Measurements from ENCODE around the gene HPSE2.

HPSE2 gene

GRCh38 chr10:98466861-98467505, 768.7 kb downstream of the HPSE2 start:
- FAIRE-seq = no peak

GRCh38 chr10:98465866-98466265, 769.8 kb downstream of the HPSE2 start:
- FAIRE-seq = no peak
- no peak for DNase-seq (ENCODE audit: low spot score)

More at GRCh38 chr10:98466861-98467505, 768.7 kb downstream of the HPSE2 start:
- no peak for DNase-seq (ENCODE audit: low spot score)

DNA sequence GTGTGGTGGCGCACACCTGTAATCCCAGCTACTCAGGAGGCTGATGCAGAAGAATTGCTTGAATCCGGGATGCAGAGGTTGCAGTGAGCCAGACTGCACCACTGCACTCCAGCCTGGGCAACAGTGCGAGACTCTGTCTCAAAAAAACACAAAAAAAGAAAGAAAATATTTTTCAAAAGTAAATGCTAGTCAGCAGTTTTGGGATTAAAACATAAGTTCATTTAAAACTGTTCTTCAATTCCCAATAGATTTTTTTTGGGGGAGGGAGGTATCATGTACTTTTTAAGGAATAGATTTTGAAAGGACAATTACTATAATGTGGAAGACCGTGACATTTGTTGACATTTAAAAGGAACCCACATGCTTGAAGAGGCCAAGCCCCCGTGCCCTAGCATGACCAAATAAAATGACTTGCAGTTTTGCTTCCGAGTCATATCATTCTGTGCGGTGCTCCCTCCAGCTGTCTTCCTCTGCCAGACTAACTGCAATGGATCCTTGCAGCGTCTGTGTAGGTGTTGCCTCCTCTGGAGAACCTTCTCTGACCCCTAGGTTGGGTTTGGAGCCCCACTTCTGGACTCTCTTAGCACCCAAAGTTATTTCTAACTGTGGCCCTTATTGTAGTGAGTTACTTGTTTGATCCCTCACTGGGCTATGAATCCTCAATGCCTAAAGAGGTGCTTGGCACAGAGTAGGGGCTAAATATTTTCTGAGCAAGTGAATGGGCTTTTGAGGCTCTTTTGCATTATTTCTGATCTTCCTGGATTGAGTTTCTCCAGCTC, 771.5 kb downstream of the HPSE2 start:
- DNase-seq (ENCODE audit: low spot score) (no peak), FAIRE-seq (no peak)

DNA sequence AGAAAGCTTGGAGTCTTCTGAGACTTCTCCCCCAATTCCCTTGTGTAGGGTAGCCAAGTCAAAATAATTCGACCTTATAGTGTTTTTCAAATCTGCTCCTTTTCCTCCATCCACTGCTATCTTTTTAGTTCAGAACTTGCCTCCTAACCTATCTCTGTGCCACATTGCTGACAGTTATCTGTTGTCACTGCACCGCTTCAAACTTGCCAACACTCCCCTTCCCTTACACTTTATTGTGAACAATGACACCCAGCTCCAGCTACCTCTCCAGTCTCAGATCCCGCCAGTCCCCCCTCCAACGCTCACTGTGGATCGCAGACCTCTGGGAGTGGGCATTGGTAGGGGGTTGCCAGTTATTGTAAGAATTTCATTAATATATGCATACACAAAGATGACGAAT, 772.6 kb downstream of the HPSE2 start:
- FAIRE-seq = no peak

DNA sequence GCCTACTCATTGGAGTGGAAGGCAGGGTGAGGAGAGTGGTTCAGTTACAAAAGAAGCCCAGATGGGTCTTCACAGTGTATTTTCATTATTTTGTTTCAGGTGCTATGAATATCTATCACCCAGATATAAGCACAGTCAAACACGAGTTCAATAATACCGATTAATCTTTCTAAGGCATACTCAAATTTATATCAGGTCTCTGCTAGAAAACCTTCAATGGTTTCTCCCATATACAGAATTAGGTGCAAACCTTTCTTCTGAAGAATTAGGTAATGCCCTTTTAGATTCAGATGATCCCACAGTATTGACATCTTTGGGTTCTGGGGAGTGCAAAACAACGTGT, 774.2 kb downstream of the HPSE2 start:
- no peak for DNase-seq (ENCODE audit: low spot score)
- FAIRE-seq = no peak

More for the DNA sequence above, 772.6 kb downstream of the HPSE2 start:
- no peak for DNase-seq (ENCODE audit: low spot score)

GRCh38 chr10:98460837-98461499, 774.7 kb downstream of the HPSE2 start:
- FAIRE-seq (peak; percentile 97), DNase-seq (ENCODE audit: low spot score) (peak; percentile 84)

- no peak for FAIRE-seq
- no peak for DNase-seq (ENCODE audit: low spot score)
These were observed 776.6 kb downstream of the HPSE2 start for GRCh38 chr10:98458809-98459784.

GRCh38 chr10:98457721-98458120, 777.9 kb downstream of the HPSE2 start:
- no peak for DNase-seq (ENCODE audit: low spot score)
- no peak for FAIRE-seq

DNA sequence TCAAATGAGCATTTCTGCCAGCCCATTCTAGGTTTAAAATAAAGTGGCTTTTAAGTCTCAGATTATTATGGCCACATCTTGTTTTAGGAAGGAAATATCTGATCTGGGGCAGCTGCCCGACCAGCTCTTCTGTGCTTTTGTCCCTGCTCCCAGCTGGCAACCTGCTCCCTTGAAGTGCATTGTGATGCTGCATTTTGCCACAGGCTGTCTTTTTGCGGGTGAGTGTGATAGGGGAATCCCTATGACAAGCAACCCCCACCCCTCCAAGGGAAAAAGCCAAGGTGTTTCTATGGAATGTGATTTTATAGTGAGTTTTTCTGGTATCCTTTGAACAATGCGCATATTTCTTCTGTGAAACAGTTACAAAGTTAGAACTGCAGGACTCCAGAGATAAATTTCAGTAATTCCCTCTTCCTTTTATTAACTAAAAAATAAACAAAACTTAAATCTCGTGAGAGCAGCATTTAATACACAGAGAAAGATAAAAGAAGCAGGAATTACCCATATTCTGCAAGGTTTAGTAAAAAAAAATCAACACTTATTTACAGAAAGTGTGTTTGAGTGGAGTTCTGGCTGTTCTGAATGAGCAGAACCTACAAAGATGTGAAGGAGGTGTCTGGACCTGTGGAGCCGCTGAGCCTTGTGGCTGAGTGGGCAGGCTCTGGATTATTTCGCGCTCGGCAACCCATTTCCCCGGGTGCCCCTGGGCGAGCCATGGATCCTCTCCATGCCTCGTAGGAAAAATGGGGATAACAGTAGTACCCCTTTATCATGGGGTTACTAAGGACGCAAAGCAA, 778.8 kb downstream of the HPSE2 start:
- DNase-seq (ENCODE audit: low spot score) (no peak), FAIRE-seq (no peak)

DNA sequence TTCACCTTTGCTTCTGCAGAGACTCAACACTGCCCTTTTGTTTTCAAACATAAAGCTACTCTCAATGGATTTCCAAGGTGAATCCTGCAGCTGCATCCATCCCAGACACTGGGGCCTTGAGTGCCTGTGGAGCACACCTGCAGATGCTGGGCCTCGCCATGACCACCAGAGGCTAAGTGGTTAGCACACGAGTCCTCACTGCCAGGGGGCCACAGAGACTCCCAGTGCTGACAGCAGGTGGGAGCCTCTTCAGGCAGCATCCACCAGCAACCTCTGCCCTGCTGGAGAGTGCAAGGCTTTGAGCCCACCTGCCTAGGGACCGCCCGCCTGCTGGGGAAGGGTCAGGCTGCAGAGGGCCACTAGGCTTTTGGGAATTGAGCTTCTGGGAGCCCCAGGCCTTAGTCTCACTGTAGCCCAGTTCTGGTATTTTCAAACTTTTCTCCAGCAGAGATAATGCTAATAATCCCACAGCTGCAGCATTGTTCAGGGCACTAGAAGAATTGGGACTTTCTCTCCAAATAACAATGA, 779.5 kb downstream of the HPSE2 start:
- DNase-seq (ENCODE audit: low spot score) = no peak
- FAIRE-seq = no peak

DNA sequence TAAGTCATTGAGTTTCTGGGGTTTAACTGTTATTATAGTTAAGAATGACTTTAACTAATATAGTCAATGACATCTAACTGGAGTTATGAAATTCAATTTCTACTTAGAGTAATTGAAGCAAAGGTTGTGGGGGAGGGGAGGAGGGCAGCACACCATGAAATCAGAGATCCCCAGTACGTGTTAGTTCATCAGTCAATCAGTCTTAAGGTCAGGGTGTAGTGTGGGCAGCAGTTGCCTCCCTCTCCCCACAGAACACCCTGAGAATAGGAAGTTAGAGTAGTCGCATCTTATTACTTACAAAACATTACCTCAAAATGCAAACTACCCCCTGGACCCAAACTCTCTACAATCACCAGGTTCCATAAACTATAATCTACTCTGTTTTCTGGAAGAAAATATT, 781.9 kb downstream of the HPSE2 start:
- no peak for DNase-seq (ENCODE audit: low spot score)
- no peak for FAIRE-seq

DNA sequence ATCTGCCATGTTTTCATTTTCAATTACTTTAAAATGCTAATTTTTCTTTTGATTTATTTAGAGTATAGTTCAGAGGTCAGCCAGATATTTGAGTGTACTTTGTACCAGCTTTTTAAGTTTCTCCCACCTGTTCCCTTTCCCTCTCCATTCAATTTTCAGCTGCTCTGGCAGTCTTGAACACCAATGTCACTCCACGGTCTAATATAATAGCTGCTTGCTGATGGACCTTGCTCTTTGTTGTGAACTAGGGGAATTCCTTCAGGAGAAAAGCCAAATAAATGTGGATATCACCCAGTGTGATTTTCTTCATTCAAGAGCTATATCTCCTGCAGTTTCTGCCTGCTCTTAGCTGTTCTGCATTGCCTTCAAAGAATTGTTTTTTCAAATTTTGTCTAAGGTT, 785.0 kb downstream of the HPSE2 start:
- DNase-seq (ENCODE audit: low spot score) (no peak), FAIRE-seq (no peak)

DNA sequence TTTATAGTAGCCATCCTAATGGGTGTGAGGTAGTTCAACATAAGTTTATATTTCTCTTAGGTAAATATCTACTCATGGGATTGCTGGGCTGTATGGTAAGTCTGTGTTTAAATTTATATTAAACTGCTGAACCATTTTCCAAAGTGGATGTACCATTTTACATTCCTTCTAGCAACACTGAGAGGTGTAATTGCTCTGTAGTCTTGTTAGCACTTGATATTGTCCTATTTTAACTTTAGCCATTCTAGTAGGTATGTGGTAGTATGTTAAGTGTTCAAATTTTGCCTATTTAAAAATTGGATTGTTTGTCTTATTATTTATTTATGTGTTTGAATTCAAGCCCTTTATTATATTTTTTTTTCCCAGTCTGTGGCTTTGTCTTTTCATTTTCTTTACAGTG, 786.4 kb downstream of the HPSE2 start:
- DNase-seq (ENCODE audit: low spot score) (no peak), FAIRE-seq (no peak)

GRCh38 chr10:98446661-98447221, 788.9 kb downstream of the HPSE2 start, which contains the start of gene HPS1:
Gene HPS1, minus strand, starts transcription at chr10:98446935. Its CDS starts 3,695 bp downstream, at chr10:98443240.
- DNase-seq (ENCODE audit: low spot score) (peak; percentile 52), FAIRE-seq (no peak)

DNA sequence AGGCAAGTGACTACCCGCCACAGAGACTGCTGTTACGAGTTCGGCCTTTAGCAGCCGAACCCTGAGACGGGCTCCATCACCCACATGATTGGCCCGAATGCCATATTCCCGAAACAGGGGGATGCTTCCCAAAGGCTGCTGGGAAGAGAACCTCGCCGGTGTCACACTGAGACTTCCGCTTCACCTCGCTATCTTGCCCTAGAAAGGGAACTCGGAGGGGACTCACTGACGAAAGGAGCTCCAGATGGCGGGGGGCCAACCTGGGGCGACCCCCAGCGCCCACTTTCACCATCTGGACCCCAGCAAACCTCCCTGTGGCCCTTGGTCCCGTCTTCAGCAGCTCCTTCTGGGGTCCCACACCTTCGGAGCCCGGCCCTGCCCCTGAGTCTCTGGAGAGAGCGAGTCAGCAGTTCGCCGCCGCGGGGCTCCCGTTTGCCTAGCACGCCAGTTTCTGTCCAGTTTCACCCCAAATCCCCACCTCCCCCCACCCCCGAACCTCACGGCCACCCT, 789.4 kb downstream of the HPSE2 start:
- no peak for FAIRE-seq
- no peak for DNase-seq (ENCODE audit: low spot score)

DNA sequence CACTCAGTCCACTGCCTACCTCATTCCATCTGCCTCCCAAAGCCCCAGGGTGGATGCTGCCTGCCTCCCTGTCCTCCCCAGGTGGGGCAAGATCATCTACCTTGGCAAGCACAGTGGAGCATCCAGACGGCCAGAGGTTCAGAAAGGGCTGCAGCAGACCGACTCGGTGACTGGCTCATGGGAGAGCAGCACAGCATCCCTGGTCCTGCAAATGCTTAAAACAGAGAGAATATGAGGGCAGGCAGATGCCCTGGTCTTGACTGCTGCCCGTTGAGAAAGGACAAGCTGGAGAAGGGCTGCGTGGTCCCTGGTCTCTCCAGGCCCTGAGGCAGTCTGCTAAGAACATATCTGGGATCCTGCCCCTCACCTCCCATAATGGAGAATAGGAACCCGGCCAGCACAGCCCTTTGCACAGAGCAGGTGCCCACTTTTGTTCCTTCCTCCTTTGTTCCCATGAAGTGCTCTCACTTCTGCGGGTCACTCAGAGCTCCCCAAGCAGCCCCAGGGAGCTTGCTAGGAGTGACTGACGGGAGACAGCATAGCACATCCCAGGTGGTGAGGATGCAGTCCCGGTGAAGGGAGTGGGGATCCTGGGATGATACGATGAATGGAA, 790.3 kb downstream of the HPSE2 start:
- DNase-seq (ENCODE audit: low spot score) (no peak), FAIRE-seq (no peak)

GRCh38 chr10:98444314-98445006, 791.2 kb downstream of the HPSE2 start:
- DNase-seq (ENCODE audit: low spot score) = no peak
- no peak for FAIRE-seq

GRCh38 chr10:98438715-98439114, 796.9 kb downstream of the HPSE2 start:
- FAIRE-seq (no peak), DNase-seq (ENCODE audit: low spot score) (no peak)

- DNase-seq (ENCODE audit: low spot score) (no peak), FAIRE-seq (no peak)
These were observed 798.9 kb downstream of the HPSE2 start for GRCh38 chr10:98436704-98437103.

All from RCC 7860 (cell line).